HG02623 (cell line): ENCODE data around the gene LEMD2.

Source experiments
- ATAC-seq: cut with Tn5 transposase; IDR thresholded peaks from one replicate; pipeline ENCODE4 v1.9.1; 2021; ENCODE audit warnings: moderate library complexity; ENCODE audit not compliant: unreplicated experiment

LEMD2 gene

GRCh38 chr6:33820243-33820642, 31.3 kb upstream of the LEMD2 start:
- ATAC-seq = no peak

- no peak for ATAC-seq
These were observed 30.1 kb upstream of the LEMD2 start for GRCh38 chr6:33819021-33819420.

GRCh38 chr6:33818293-33818692, 29.4 kb upstream of the LEMD2 start:
- ATAC-seq = no peak

GRCh38 chr6:33817489-33817888, 28.6 kb upstream of the LEMD2 start:
- ATAC-seq = no peak

GRCh38 chr6:33816911-33817310, 28.0 kb upstream of the LEMD2 start:
- ATAC-seq = no peak

- ATAC-seq = no peak
These were observed 26.9 kb upstream of the LEMD2 start for GRCh38 chr6:33815854-33816253.

- ATAC-seq = no peak
These were observed 25.4 kb upstream of the LEMD2 start for GRCh38 chr6:33813990-33814985.

- ATAC-seq = no peak
These were observed 24.4 kb upstream of the LEMD2 start for GRCh38 chr6:33813246-33813904.

GRCh38 chr6:33812669-33813068, 23.7 kb upstream of the LEMD2 start:
- no peak for ATAC-seq

- no peak for ATAC-seq
These were observed 20.7 kb upstream of the LEMD2 start for GRCh38 chr6:33809594-33809993.

GRCh38 chr6:33808641-33809180, 19.8 kb upstream of the LEMD2 start:
- no peak for ATAC-seq

- ATAC-seq = no peak
These were observed 18.7 kb upstream of the LEMD2 start for GRCh38 chr6:33807606-33808005.

- no peak for ATAC-seq
These were observed 17.9 kb upstream of the LEMD2 start for GRCh38 chr6:33806841-33807240.

- ATAC-seq = no peak
These were observed 14.7 kb upstream of the LEMD2 start, which contains the start of gene MLN for GRCh38 chr6:33803571-33804053. Gene MLN, minus strand, starts transcription at chr6:33804003. Its CDS starts 2,840 bp downstream, at chr6:33801163.

GRCh38 chr6:33802186-33802958, 13.4 kb upstream of the LEMD2 start:
- no peak for ATAC-seq

GRCh38 chr6:33801611-33802010, 12.7 kb upstream of the LEMD2 start:
- no peak for ATAC-seq

GRCh38 chr6:33800248-33800969, 11.5 kb upstream of the LEMD2 start:
- no peak for ATAC-seq

- ATAC-seq = no peak
These were observed 10.7 kb upstream of the LEMD2 start for GRCh38 chr6:33799454-33800113.

GRCh38 chr6:33798343-33798848, 9.5 kb upstream of the LEMD2 start:
- ATAC-seq = no peak
